Uterus (tissue), 4 donors: ENCODE data around the gene PDK2. TPM values are rescaled to one million over a fixed set of nuclear protein-coding genes. Genes with fewer than 3 reads are reported as not detected.
A peak's percentile ranks its signal among the peaks of the same experiment; 100 is the strongest.

ENCODE experiments used
- DNase-seq, 2 donors: peaks; one replicate each; pipeline ENCODE4 v3.0.0-alpha.2; 2019 to 2020
- H3K27ac ChIP-seq, 2 donors: fragments of 200-600 bp; sonication (generic); 1 replicate in 1 of 2; 2 replicates in 1 of 2; pipeline ENCODE4 v1.5.1; 2016 to 2018
- H3K27me3 ChIP-seq, 2 donors: fragments of 200-600 bp; sonication (generic); one replicate each; pipeline ENCODE4 v1.5.1; 2018 to 2019; ENCODE audit warnings: control low read depth in 1 of 2
- H3K36me3 ChIP-seq, 2 donors: fragments of 200-600 bp; sonication (generic); one replicate each; pipeline ENCODE4 v1.5.1; 2019; ENCODE audit warnings: control low read depth in 1 of 2
- H3K4me1 ChIP-seq, 2 donors: fragments of 200-600 bp; sonication (generic); one replicate each; pipeline ENCODE4 v1.5.1; 2018 to 2019; ENCODE audit warnings: control low read depth in 1 of 2
- H3K4me3 ChIP-seq, 2 donors: fragments of 200-600 bp; sonication (generic); 1 replicate in 1 of 2; 2 replicates in 1 of 2; pipeline ENCODE4 v1.5.1; 2018 to 2019; ENCODE audit warnings: mild to moderate bottlenecking in 1 of 2
- H3K9me3 ChIP-seq, 2 donors: fragments of 200-600 bp; sonication (generic); one replicate each; pipeline ENCODE4 v1.5.1; 2019; ENCODE audit warnings: control low read depth in 1 of 2
- POLR2A ChIP-seq, 2 donors: fragments of 450-650 bp; IDR thresholded peaks; one replicate each; pipeline ENCODE4 v1.6.1; 2016; ENCODE audit warnings: antibody characterized with exemption in 2 of 2, mild to moderate bottlenecking in 1 of 2, moderate library complexity in 1 of 2
- intact Hi-C: fragments of 100-400 bp; cut with DNase I; formaldehyde crosslinking; loops from one replicate; pipeline ENCODE4 v1.15.1; 2023; ENCODE audit warnings: low total_unique reads
- total RNA-seq, 4 donors: library from RNA; depleted of rRNA in 3 of 4; stranded (reverse); fragments of >200 nt in 3 of 4; gene quantifications; one replicate each; pipeline versions ENCODE4 v1.1.0 to v1.2.4, GENCODE V29; 2014 to 2023
- TF ChIP-seq, protein P1 (sequence below), 4 experiments: fragments of 200-600 bp in 2 of 4; fragments of 450-650 bp in 2 of 4; sonication (generic) in 2 of 4; IDR thresholded peaks; one replicate each; pipeline ENCODE4 v1.5.1; 2016 to 2019; ENCODE audit warnings: antibody characterized with exemption in 4 of 4, mild to moderate bottlenecking in 2 of 4, moderate library complexity in 1 of 4
- donor health status: DM: yes; HTN: yes; CAD: no.

PDK2 gene
- total RNA-seq, 4 donors from 2014 or later, result 12.9 to 62.6 (median 32.4) TPM

DNA sequence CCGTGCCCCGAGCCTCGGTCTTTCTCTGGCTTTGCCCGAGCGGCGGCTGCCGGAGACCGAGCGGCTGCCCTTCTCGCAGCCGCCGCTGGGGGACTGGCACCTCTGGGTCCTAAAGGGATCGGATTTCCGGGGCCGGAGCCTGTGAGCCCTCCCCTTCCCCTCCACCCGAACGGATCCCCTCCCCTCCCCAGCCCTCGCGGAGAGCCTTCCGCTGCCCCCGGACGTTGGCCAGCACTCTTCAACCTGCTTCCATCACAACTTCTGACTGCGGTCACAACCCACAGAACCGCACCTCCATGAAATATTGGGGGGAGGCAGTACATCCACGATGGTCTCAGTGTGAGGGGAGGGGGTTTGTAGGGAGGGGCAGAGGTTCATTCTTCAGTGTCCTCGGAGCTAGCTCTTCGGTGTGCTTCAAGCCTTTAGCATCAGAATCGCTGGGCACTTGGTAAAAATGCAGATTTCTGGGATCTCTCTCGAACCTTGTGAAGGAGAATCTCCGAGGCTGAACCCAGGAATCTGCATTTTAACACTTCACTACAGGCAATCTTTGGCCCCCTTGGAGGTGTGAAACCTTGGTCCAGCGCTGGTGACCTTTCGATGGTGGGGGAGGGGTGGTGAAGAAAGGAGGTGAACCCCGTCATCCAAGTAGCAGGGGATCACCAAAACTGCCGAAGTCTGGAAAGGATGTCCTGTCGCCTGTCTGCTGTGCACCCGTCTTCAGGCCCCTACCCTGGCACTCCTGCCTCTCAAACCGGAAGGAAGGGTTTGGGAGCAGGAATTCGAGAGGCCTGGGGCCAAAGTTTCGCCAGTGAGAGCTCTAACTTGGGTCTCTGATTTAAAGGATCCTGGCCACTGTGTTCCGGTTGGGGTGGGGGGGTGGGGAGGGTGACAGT is 56.1 kb downstream of the PDK2 start:
- Histone ChIP-seq H3K27me3 (no peaks in the 10 kb centered on the region), H3K36me3 (no peaks in the 10 kb centered on the region), H3K4me3 (peak overlapping the region; percentile 48 to 91), H3K9me3 (no peaks in the 10 kb centered on the region), H3K4me1 (peaks cover 6 to 17% of the 10 kb centered on the region in 2 donors), H3K27ac (peak overlapping the region; percentile 93 to 94)
- intact Hi-C loops, result no loop called here
- peak; percentile 31 to 42 for TF ChIP-seq POLR2A (IDR thresholded peaks at IDR 0.05)
- TF ChIP-seq, protein P1, sequence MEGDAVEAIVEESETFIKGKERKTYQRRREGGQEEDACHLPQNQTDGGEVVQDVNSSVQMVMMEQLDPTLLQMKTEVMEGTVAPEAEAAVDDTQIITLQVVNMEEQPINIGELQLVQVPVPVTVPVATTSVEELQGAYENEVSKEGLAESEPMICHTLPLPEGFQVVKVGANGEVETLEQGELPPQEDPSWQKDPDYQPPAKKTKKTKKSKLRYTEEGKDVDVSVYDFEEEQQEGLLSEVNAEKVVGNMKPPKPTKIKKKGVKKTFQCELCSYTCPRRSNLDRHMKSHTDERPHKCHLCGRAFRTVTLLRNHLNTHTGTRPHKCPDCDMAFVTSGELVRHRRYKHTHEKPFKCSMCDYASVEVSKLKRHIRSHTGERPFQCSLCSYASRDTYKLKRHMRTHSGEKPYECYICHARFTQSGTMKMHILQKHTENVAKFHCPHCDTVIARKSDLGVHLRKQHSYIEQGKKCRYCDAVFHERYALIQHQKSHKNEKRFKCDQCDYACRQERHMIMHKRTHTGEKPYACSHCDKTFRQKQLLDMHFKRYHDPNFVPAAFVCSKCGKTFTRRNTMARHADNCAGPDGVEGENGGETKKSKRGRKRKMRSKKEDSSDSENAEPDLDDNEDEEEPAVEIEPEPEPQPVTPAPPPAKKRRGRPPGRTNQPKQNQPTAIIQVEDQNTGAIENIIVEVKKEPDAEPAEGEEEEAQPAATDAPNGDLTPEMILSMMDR (IDR thresholded peaks at IDR 0.05), result peak; percentile 47 to 87 (median 68)
- DNase-seq, result peak; percentile 90 to 91

DNA sequence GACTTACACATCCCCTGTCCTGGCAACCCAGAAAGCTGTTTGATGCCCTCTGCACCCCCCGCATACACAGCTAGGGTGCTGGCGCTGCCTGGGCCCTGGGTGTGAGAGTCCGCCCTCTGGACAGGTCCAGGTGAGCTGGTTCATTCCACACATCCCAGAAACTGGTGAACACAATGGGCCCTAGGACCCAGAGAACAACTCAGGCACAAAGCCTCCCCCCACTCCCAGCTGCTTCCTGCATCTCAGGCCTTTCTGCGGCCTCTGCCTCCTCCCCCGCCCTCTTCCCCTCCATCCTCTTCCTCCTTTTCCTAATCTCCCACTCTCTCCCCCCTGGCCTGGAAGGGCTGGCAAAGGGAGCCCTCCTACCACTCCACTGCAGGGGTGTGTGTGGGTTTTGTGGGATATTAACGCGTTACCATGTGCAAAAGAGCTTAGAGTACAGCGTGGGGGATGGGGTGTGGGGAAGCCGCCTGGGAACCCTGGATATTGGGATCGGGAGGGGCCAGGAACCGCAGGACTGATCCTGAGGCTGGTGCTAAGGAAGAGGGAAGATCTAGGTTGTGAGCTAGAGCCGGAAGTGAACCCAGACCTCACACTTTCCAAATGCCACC is 56.9 kb downstream of the PDK2 start:
- H3K4me1 ChIP-seq, result peaks cover 6 to 9% of the 10 kb centered on the region in 2 donors
- DNase-seq, result peak; percentile 82 to 90
- intact Hi-C loops, result no loop called here

DNA sequence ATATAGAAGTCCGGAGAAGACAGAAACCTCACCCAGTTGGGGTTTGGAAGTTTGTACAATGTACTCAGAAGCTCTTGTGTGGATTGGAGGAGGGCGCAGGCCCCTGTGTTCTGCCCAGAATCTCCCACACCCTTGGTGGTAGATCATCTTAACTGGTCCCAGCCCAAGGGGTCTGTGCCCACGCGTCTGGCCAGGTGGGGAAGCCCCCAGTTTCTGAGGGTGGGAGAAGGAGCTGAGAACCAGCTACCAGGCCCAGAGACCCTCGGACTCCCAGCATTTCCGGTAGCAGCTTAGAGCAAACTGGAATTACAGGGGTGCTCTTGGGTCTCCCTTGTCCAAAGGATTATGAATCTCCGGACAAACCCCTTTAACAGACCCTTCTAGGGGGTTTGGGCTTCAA is 57.6 kb downstream of the PDK2 start:
- Histone ChIP-seq H3K27ac (peak overlapping the region; percentile 93 to 94), H3K27me3 (no peaks in the 10 kb centered on the region), H3K36me3 (no peaks in the 10 kb centered on the region), H3K4me1 (peaks cover 2 to 6% of the 10 kb centered on the region in 2 donors), H3K4me3 (no peak overlapping the region), H3K9me3 (no peaks in the 10 kb centered on the region)
- no peak for DNase-seq
- intact Hi-C loops, result no loop called here
- TF ChIP-seq, protein P1 (IDR thresholded peaks at IDR 0.05), result no peak
- no peak for TF ChIP-seq POLR2A (IDR thresholded peaks at IDR 0.05)

More for the DNA sequence above, 56.9 kb downstream of the PDK2 start:
- Histone ChIP-seq H3K9me3 (no peaks in the 10 kb centered on the region), H3K27ac (peak overlapping the region; percentile 93 to 94), H3K4me3 (peak overlapping the region; percentile 48 to 91), H3K27me3 (no peaks in the 10 kb centered on the region), H3K36me3 (no peaks in the 10 kb centered on the region)
- TF ChIP-seq POLR2A (IDR thresholded peaks at IDR 0.05), result no peak
- TF ChIP-seq, protein P1 (IDR thresholded peaks at IDR 0.05), result peak in 2 of 4 experiments; percentile 34 to 37

DNA sequence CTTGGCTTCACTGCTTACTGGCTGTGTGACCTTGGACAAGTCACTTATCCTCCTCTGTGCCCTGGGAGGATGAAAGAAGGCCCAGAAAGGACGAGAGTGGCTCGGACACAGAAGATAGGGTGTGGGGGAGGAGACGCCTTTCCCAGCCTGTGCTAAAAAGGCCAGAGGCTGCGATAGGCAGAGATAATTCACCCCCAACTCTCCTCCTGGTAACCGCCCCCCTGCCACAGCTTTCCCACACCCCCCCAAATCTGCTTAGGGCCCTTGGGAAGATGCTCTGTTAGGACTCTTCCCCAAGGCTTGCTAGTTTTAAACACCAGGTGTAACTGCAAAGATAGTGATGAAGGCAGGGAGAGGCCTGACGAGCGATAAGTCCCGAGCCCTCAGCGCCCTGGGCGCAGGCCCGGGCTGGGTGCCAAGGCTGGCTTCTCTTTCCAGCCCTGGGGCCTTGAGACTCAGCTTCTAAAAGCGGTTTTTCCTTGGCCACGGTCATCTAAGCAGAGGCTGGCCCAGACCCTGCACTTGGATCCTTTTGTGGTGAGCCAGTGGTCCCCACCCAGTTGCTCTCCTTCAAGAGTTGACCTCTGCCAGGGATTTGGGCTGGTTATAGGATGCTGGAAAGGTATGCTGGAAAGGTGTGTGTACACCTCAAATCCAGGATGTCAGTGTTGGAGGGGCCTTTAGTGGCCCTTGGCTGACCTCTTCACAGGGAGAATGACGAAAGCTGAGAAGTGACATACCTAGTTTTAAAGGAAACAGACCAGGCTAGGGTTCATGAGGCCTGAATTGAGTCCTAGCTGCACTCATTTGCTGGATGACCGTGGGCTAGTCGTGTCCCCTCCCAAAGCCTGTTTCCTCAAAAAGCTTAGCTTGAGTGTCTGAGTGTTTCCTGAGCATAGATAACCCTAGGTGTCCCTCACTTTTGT is 58.8 kb downstream of the PDK2 start:
- H3K4me3 ChIP-seq, result no peak overlapping the region
- H3K27me3 ChIP-seq, result no peaks in the 10 kb centered on the region
- no peaks in the 10 kb centered on the region for H3K36me3 ChIP-seq
- peaks cover 0 to 6% of the 10 kb centered on the region in 2 donors for H3K4me1 ChIP-seq
- intact Hi-C loops, result no loop called here
- H3K27ac ChIP-seq, result peak overlapping the region; percentile 93 to 94
- peak in 1 of 2 donors; percentile 54 for DNase-seq
- H3K9me3 ChIP-seq, result no peaks in the 10 kb centered on the region
- TF ChIP-seq POLR2A (IDR thresholded peaks at IDR 0.05), result no peak
- TF ChIP-seq, protein P1 (IDR thresholded peaks at IDR 0.05), result no peak
